ENCODE data around the gene NPSR1.

DNA sequence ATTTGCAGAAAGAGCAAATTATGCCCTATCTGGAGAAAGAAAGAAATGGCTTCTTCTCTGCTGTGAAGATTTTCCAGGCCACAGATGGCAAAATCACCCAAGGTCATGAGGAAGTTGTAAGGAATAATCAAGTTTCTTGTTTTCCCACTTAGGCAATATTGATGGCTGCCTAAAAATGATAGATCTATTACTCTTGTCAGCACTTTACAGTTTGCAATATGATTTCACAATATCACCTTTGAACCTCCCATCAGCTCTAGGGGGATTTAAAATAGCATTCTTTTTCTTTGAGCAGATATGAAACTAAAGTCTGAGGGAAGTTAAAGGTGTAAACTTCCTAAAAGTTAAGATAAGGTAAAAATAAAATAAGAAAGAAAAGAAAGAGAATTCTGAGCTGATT, 6.7 kb downstream of the NPSR1 start:
- TF ChIP-seq ZNF747 (tag by site-specific recombination; IDR thresholded peaks at IDR 0.05) (no peak), ZNF24 (tag by site-specific recombination; IDR thresholded peaks at IDR 0.05) (no peak), YY1 (tag by site-specific recombination; IDR thresholded peaks at IDR 0.05) (no peak)
- TF ChIP-seq, protein P1, sequence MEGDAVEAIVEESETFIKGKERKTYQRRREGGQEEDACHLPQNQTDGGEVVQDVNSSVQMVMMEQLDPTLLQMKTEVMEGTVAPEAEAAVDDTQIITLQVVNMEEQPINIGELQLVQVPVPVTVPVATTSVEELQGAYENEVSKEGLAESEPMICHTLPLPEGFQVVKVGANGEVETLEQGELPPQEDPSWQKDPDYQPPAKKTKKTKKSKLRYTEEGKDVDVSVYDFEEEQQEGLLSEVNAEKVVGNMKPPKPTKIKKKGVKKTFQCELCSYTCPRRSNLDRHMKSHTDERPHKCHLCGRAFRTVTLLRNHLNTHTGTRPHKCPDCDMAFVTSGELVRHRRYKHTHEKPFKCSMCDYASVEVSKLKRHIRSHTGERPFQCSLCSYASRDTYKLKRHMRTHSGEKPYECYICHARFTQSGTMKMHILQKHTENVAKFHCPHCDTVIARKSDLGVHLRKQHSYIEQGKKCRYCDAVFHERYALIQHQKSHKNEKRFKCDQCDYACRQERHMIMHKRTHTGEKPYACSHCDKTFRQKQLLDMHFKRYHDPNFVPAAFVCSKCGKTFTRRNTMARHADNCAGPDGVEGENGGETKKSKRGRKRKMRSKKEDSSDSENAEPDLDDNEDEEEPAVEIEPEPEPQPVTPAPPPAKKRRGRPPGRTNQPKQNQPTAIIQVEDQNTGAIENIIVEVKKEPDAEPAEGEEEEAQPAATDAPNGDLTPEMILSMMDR (tag by site-specific recombination; IDR thresholded peaks at IDR 0.05), result no peak

Data from HEK293 (cell line).